Activated naive CD4-positive, alpha-beta T cell (primary cell): Measurements from ENCODE around the gene ASCL4.

ENCODE experiments used
- DNase-seq, 4 experiments: peaks; one replicate each; lab custom pipeline; 2025; lab: John Stamatoyannopoulos, UW

Gene ASCL4

GRCh38 chr12:107778383-107779025 is 4.0 kb downstream of the ASCL4 start:
- no peak for DNase-seq

GRCh38 chr12:107779077-107779831 is 4.8 kb downstream of the ASCL4 start:
- DNase-seq, result no peak

GRCh38 chr12:107780298-107780697 is 5.8 kb downstream of the ASCL4 start:
- DNase-seq, result no peak

DNA sequence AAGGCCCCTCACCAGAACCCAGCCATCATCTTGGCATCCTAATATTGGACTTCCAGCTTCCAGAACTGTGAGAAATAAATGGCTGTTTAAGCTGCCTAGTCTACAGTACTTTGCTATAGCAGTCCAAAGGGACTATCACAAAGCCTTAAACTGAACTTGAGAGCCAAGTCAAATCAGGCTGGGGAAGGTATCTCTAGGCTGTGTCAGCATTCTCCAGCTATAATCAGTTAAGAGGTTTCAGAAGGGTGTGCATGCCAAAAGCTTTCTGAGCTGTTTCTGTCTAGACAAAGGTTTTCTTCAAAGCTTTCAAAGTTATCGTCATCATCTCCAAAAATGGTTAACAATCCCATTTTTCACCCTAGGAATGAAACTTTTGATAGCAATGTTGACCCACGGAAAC is 7.6 kb downstream of the ASCL4 start:
- no peak for DNase-seq

DNA sequence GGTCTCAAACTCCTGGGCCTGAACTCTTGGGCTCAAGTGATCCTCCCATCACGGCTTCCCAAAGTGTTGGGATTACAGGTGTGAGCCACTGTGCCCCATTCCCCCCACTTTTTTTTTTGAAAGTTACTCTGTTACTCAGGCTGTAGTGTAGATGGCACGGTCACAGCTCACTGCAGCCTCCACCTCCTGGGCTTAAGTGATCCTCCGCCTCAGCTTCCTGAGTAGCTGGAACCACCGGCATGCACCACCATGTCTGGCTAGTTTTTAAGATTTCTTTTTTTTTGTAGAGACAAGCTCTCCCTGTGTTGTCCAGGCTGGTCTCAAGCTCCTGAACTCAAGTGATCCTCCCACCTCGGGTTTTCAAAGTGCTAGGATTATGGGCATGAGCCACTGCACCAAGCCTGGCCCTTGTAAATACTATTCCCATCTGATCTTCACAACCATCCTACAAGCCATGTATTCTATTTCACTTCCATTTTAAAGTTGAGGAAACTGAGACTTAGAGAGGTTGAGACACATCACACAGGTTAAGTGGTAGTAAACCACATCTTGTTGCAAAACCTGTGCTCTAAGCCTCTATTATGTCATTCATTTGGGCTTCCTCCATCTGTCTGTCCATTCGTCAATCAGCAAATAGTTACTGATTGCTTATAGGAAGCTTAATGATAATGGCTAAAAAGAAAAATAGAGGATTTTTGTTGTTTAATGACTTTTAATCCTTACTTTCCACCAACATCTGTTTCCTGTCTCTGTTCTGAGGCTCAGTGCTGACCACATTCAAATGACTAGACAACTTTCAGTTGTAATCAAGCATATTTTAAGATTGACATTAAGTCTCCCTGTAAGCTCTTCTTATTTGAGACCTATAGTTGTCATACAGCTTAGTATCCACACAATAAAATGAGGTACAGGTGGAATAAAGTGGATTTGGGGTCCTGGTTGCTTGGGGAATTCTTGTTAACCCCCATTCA is 9.2 kb downstream of the ASCL4 start:
- DNase-seq, result no peak

- DNase-seq, result no peak
Measured at GRCh38 chr12:107788281-107788680, 13.8 kb downstream of the ASCL4 start.

DNA sequence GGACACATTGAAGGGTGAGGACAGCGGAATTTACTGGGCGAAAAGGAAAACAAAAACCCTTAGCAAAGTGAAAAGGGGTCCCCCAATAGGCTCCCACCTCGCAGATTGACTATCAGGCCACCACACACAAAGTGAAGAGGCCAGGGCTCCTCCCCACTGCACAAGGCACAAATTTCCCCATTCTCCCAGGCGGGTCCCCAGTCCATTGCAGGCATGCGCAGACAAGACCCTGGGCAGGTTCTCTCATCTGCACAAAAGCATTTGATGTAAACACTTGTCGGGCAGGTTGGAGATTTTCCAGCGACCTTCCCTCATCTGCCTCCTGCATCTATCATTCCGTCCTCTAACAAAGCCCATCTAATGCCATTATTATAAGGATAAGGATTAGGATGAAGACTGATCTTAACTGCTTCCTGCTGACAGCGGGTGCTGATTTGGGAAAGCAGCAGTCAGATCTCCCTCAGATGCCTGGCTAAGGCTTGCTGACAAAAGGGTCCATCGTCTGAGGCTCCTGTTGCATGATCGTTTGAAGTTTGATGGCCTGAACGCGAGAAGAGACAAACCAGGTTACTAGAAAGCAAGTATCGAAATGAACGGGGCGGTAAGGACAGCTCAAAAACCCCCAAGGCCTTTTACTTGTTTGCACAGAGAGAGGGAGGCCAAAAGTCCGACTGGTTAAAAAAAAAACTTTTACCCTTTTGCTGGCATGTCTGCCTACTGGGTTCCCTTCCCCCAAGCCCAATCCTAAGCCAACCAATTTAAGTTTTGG is 14.4 kb downstream of the ASCL4 start:
- no peak for DNase-seq

- DNase-seq, result no peak
Measured at GRCh38 chr12:107791465-107792089, 17.1 kb downstream of the ASCL4 start.

DNA sequence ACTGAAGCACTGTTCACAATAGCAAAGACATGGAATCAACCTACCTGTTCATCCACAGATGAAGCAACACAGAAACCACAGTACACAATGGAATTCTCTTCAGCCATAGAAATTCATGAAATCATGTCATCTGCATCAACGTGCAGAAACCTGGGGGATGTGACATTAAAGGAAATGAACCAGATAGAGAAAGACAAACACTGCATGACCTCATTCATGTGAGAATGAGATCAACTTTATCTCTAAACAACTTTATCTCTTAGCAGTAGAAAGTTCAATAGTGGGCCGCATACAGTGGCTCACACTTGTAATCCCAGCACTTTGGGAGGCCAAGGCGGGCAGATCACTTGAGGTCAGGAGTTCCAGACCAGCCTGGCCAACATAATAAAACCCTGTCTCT is 19.9 kb downstream of the ASCL4 start:
- DNase-seq, result no peak

DNA sequence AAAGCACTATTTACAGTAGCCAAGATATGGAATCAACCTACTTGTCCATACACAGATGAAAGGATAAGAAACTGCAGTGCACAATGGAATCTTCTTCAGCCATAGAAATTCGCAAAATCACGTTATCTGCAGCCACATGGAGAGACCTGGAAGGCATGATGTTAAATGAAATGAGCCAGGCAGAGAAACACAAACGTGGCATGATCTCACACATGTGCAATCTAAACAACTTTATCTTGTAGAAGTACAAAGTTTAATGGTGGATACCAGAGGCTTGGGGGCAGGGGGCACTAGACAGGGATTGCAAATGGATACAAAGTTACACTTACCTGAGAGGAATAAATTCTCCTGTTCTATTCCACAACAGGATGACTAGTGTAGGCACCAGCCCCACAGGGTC is 24.1 kb downstream of the ASCL4 start:
- DNase-seq, result no peak

DNA sequence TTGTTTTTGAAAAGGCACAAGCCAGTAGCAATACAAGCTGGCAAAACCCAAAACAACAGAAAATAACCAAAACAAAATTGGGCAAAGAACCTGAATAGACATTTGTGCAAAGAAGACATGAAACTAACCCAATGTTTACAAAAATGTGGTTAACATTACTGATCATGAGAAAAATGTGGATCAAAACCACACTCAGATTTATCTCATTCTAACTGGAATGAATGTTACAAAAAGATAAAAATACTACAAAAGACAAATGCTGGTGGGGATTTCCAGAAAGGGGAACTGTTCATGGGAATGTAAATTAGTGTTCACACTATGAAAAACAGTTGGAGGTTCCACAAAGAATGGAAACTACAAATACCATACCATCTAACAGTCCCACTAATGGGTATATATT is 26.6 kb downstream of the ASCL4 start:
- no peak for DNase-seq

DNA sequence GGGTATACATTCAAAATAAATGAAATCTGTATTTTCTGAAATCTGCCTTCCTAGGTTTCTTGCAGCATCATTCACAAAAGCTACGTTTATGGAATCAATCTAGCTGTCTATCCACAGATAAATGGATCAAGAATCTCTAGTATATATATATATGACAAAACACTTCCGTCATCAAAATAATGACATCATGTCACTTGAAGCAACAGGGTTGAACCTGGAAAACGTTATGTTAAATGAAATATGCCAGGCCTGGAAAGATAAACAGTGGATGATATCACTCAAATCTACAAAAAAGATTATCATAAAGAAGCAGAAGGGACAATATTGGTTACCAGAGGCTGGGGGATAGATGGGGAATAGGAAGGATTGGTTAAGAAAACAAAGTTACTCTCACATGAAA is 28.6 kb downstream of the ASCL4 start:
- no peak for DNase-seq

DNA sequence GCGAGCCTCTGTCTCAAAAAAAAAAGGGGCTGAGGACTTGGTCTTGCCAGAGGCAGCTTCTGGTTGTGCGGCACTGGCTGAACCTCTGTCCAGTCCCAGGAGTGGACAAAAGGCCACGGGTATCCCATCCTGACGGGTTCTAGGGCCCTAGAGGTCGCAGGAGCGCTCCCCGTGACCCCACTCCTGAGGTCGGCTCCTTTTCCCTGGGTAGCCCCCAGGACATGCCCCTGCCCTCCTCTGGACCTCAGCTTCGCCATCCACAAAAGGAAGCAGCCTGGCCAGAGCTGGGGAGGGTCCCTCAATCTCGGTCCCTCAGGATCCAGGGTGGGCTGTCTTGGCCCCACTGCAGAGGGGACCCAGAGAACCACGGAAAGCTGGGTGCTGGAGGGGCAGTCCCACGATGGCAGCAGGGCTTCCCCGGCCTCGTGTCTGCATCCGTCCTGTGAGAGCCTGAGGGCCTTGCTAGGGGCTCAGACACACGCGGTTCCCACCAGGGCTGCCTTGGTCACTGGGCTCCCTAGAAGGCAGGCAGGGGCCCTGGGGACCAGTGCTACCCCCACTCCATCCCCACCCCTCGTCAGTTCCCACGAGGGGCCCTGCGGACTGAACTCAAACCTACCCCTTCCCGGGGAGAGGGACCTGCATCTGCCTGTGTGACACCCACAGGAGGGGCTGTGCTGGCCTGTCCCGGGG is 31.1 kb downstream of the ASCL4 start:
- no peak for DNase-seq

DNA sequence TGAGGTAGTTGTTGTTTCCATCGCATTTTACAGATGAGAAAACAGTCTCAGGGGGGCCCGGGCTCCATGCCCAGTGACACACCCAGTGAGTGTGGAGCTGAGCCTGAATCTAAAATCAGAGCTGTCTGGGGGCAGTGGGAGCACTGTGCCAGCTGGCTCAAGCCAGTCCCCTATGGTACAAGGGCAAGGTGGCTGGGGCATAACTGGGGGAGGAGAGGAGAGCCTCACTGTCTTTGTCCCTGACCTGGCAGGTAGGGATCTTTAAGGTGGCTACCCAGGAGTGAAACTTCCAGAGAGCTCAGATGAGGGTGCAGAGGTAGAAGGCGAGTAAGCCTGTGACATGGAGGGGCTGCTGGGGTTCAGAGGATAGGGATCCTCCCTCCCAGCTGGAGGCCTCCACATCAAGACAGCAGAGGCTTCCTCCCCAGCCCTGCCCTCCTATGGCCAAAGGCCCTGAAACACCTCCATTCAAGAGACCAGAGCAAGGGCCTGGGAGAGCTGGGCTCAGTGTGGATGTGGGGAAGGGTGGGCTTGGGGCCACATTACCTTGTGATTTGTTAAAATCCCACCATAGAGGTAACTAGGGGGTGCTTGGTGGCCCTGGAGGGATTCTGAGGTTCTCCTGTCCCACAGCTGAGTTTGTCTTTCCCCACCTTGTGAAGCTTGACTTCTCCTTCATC is 33.1 kb downstream of the ASCL4 start:
- DNase-seq, result no peak

GRCh38 chr12:107817250-107817649 is 42.7 kb downstream of the ASCL4 start:
- DNase-seq, result no peak

DNA sequence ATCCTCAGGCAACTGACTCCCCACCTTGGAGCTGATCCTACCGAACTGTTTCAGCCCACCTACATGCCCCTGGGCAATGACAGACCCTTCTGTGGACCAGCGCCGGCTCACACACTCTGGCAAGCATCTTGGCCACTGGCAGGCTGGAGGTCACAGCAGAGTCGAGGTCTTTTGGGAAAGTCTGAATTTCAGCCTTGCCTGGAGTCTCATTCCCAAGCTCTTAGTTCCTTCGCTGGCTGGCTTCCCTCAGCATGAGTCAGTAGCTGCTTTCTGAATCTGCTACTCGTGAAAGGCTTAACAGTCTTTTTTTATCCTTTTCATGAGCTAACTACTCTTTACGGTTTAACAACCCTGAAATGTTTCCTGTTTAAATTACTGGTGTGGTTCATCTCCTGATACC is 44.5 kb downstream of the ASCL4 start:
- no peak for DNase-seq

GRCh38 chr12:107822356-107822755 is 47.9 kb downstream of the ASCL4 start:
- no peak for DNase-seq
